Measurements from ENCODE around the gene LILRA5.
"Not testable (repeated sequence)": the region's sequence is repeated elsewhere in the genome, so short reads cannot be mapped to it uniquely, and the experiment has no call there.

LILRA5 gene

GRCh38 chr19:54339646-54340358 is 26.8 kb upstream of the LILRA5 start:
- TF ChIP-seq ZNF274 (IDR thresholded peaks at IDR 0.05; ENCODE audit: low read depth, low read length): no peak

GRCh38 chr19:54338521-54338920 is 25.6 kb upstream of the LILRA5 start:
- no peak overlapping the region for H3K4me3 ChIP-seq (ENCODE audit: low read length)
- TF ChIP-seq ZNF274 (IDR thresholded peaks at IDR 0.05; ENCODE audit: low read depth, low read length): no peak

More at GRCh38 chr19:54339646-54340358, 26.8 kb upstream of the LILRA5 start:
- no peak overlapping the region for H3K4me3 ChIP-seq (ENCODE audit: low read length)

- H3K4me3 ChIP-seq (ENCODE audit: low read length): no peak overlapping the region
- no peak for TF ChIP-seq ZNF274 (IDR thresholded peaks at IDR 0.05; ENCODE audit: low read depth, low read length)
These were observed 24.9 kb upstream of the LILRA5 start for GRCh38 chr19:54337858-54338230.

- no peak overlapping the region for H3K4me3 ChIP-seq (ENCODE audit: low read length)
- no peak for TF ChIP-seq ZNF274 (IDR thresholded peaks at IDR 0.05; ENCODE audit: low read depth, low read length)
These were observed 24.2 kb upstream of the LILRA5 start for GRCh38 chr19:54336893-54337857.

GRCh38 chr19:54335979-54336892 is 23.3 kb upstream of the LILRA5 start:
- H3K4me3 ChIP-seq (ENCODE audit: low read length): no peak overlapping the region
- TF ChIP-seq ZNF274 (IDR thresholded peaks at IDR 0.05; ENCODE audit: low read depth, low read length): no peak

- no peak for TF ChIP-seq ZNF274 (IDR thresholded peaks at IDR 0.05; ENCODE audit: low read depth, low read length)
- no peak overlapping the region for H3K4me3 ChIP-seq (ENCODE audit: low read length)
These were observed 22.2 kb upstream of the LILRA5 start for GRCh38 chr19:54335164-54335563.

GRCh38 chr19:54333586-54334298 is 20.8 kb upstream of the LILRA5 start:
- no peak for TF ChIP-seq ZNF274 (IDR thresholded peaks at IDR 0.05; ENCODE audit: low read depth, low read length)
- H3K4me3 ChIP-seq (ENCODE audit: low read length): no peak overlapping the region

GRCh38 chr19:54332149-54332548 is 19.2 kb upstream of the LILRA5 start:
- H3K4me3 ChIP-seq (ENCODE audit: low read length): no peak overlapping the region
- no peak for TF ChIP-seq ZNF274 (IDR thresholded peaks at IDR 0.05; ENCODE audit: low read depth, low read length)

GRCh38 chr19:54331626-54332025 is 18.7 kb upstream of the LILRA5 start:
- TF ChIP-seq ZNF274 (IDR thresholded peaks at IDR 0.05; ENCODE audit: low read depth, low read length): no peak
- H3K4me3 ChIP-seq (ENCODE audit: low read length): no peak overlapping the region

- no peak overlapping the region for H3K4me3 ChIP-seq (ENCODE audit: low read length)
- no peak for TF ChIP-seq ZNF274 (IDR thresholded peaks at IDR 0.05; ENCODE audit: low read depth, low read length)
These were observed 16.7 kb upstream of the LILRA5 start for GRCh38 chr19:54329476-54330165.

GRCh38 chr19:54328781-54329180 is 15.8 kb upstream of the LILRA5 start:
- H3K4me3 ChIP-seq (ENCODE audit: low read length): not testable (repeated sequence)

- TF ChIP-seq ZNF274 (IDR thresholded peaks at IDR 0.05; ENCODE audit: low read depth, low read length): no peak
- H3K4me3 ChIP-seq (ENCODE audit: low read length): no peak overlapping the region
These were observed 12.7 kb upstream of the LILRA5 start for GRCh38 chr19:54325631-54326030.

- TF ChIP-seq ZNF274 (IDR thresholded peaks at IDR 0.05; ENCODE audit: low read depth, low read length): no peak
- no peak overlapping the region for H3K4me3 ChIP-seq (ENCODE audit: low read length)
These were observed 12.2 kb upstream of the LILRA5 start for GRCh38 chr19:54325194-54325621.
